Nephron progenitor cell (in vitro differentiated cells): Measurements from ENCODE around the gene DUS1L.
A peak's percentile ranks its signal among the peaks of the same experiment; 100 is the strongest.

Experiments
- DNase-seq: peaks from one replicate; pipeline ENCODE4 v3.0.0; 2021
- H3K27ac Mint-ChIP-seq: 2 replicates; pipeline ENCODE4 v1.8.0; 2021; ENCODE audit warnings: mild to moderate bottlenecking, moderate library complexity, mixed read lengths
- H3K27me3 Mint-ChIP-seq: 2 replicates; pipeline ENCODE4 v1.8.0; 2021; ENCODE audit warnings: mild to moderate bottlenecking, low read depth, mixed read lengths; ENCODE audit not compliant: poor library complexity
- H3K36me3 Mint-ChIP-seq: 2 replicates; pipeline ENCODE4 v1.8.0; 2021; ENCODE audit warnings: low read depth, mixed read lengths
- H3K4me1 Mint-ChIP-seq: 2 replicates; pipeline ENCODE4 v1.8.0; 2021; ENCODE audit warnings: mixed read lengths
- H3K4me3 Mint-ChIP-seq: 2 replicates; pipeline ENCODE4 v1.8.0; 2021; ENCODE audit warnings: mild to moderate bottlenecking, moderate library complexity, mixed read lengths
- H3K9me3 Mint-ChIP-seq: 2 replicates; pipeline ENCODE4 v1.8.0; 2021; ENCODE audit warnings: mild to moderate bottlenecking, moderate library complexity, mixed read lengths
- TF ChIP-seq, protein P1 (sequence below): fragments of 200-600 bp; sonication (generic); IDR thresholded peaks from 2 replicates; pipeline ENCODE4 v1.5.0; 2021; ENCODE audit warnings: antibody characterized with exemption

Gene DUS1L

GRCh38 chr17:82031303-82031884 lies 34.2 kb downstream of the DUS1L start, which contains the start of gene RAC3:
TSS of gene RAC3 (plus strand) at chr17:82031678. CDS start at chr17:82031762, 84 bp downstream.
- Mint-ChIP-seq H3K27me3 (peaks cover 9% of the 10 kb centered on the region), H3K4me3 (peak within 1 kb of the TSS; percentile 80), H3K9me3 (no peaks in the 10 kb centered on the region), H3K4me1 (peaks cover 28% of the 10 kb centered on the region), H3K36me3 (no peaks in the 10 kb centered on the region), H3K27ac (no peak within 1 kb of the TSS)
- TF ChIP-seq, protein P1, sequence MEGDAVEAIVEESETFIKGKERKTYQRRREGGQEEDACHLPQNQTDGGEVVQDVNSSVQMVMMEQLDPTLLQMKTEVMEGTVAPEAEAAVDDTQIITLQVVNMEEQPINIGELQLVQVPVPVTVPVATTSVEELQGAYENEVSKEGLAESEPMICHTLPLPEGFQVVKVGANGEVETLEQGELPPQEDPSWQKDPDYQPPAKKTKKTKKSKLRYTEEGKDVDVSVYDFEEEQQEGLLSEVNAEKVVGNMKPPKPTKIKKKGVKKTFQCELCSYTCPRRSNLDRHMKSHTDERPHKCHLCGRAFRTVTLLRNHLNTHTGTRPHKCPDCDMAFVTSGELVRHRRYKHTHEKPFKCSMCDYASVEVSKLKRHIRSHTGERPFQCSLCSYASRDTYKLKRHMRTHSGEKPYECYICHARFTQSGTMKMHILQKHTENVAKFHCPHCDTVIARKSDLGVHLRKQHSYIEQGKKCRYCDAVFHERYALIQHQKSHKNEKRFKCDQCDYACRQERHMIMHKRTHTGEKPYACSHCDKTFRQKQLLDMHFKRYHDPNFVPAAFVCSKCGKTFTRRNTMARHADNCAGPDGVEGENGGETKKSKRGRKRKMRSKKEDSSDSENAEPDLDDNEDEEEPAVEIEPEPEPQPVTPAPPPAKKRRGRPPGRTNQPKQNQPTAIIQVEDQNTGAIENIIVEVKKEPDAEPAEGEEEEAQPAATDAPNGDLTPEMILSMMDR = no peak
- peak; percentile 67 for DNase-seq

- DNase-seq = peak; percentile 93
- peaks cover 25% of the 10 kb centered on the region for H3K4me1 Mint-ChIP-seq
- TF ChIP-seq, protein P1 = peak; percentile 90
- no peaks in the 10 kb centered on the region for H3K9me3 Mint-ChIP-seq
- H3K36me3 Mint-ChIP-seq = no peaks in the 10 kb centered on the region
- H3K4me3 Mint-ChIP-seq = peak overlapping the region; percentile 80
- no peak overlapping the region for H3K27ac Mint-ChIP-seq
- H3K27me3 Mint-ChIP-seq = peaks cover 9% of the 10 kb centered on the region
These were observed 34.9 kb downstream of the DUS1L start for GRCh38 chr17:82030470-82031302.

- no peaks in the 10 kb centered on the region for H3K36me3 Mint-ChIP-seq
These were observed 35.6 kb downstream of the DUS1L start for GRCh38 chr17:82029990-82030469.

DNA sequence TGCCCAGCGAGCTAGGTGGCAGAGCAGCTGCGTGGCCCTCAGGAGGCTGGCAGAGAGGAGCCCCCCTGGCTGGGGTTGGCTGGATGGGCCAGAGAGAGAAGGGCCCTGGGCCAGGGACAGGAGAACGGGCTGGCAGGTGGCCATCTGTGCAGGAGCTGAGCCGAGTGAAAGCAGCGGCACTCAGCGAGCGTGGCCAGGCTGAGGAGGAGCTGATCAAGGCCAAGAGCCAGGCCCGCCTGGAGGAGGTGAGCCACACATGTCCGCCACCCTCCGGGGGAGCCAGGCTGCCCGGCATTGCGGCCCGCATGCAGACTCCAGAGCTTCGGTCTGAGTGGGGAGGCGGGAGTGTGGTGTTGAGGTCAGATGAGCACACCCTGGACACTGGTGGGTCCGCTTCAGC lies 36.2 kb downstream of the DUS1L start:
- TF ChIP-seq, protein P1 = no peak
- Mint-ChIP-seq H3K4me3 (peak overlapping the region; percentile 72), H3K36me3 (no peaks in the 10 kb centered on the region), H3K4me1 (peaks cover 17% of the 10 kb centered on the region), H3K27me3 (peaks cover 9% of the 10 kb centered on the region), H3K9me3 (no peaks in the 10 kb centered on the region), H3K27ac (peak overlapping the region; percentile 81)
- no peak for DNase-seq

More at GRCh38 chr17:82029990-82030469, 35.6 kb downstream of the DUS1L start:
- Mint-ChIP-seq H3K27ac (no peak overlapping the region), H3K4me3 (peak overlapping the region; percentile 72), H3K4me1 (peaks cover 18% of the 10 kb centered on the region), H3K9me3 (no peaks in the 10 kb centered on the region), H3K27me3 (peaks cover 9% of the 10 kb centered on the region)
- TF ChIP-seq, protein P1 = no peak
- no peak for DNase-seq

DNA sequence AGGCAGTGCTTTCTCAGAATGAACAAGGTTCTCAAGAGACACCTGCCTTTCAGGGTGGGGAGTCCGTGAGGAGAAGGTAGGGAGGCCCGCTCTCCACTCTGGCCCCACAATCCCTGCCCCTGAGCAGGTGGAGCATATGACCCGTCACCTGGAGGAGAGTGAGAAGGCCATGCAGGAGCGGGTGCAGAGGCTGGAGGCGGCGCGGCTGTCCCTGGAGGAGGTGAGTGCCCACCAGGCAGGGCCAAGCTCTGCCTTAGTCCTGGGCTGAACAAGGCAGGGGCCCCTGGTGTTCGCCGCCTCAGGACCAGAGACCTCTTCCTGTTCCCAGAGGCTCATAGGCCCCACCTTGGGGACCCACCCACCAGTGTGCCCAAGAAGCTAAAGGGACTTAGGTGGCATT lies 36.6 kb downstream of the DUS1L start:
- H3K4me3 Mint-ChIP-seq = no peak overlapping the region
- TF ChIP-seq, protein P1 = no peak
- H3K9me3 Mint-ChIP-seq = no peaks in the 10 kb centered on the region
- no peaks in the 10 kb centered on the region for H3K36me3 Mint-ChIP-seq
- DNase-seq = no peak
- H3K27ac Mint-ChIP-seq = no peak overlapping the region
- peaks cover 17% of the 10 kb centered on the region for H3K4me1 Mint-ChIP-seq
- peaks cover 9% of the 10 kb centered on the region for H3K27me3 Mint-ChIP-seq
